Rectal smooth muscle tissue (tissue), 1 donor: ENCODE results near the gene GLYR1.

Experiments used
- H3K27ac ChIP-seq: one replicate; pipeline ENCODE4 v1.7.0; 2013; ENCODE audit warnings: low read depth, low read length, inconsistent platforms
- H3K27me3 ChIP-seq: one replicate; pipeline ENCODE4 v1.7.0; 2013; ENCODE audit warnings: low read length; ENCODE audit not compliant: control insufficient read depth, insufficient read depth
- H3K36me3 ChIP-seq: one replicate; pipeline ENCODE4 v1.7.0; 2013; ENCODE audit warnings: low read length; ENCODE audit not compliant: control insufficient read depth, insufficient read depth
- H3K4me1 ChIP-seq: one replicate; pipeline ENCODE4 v1.7.0; 2013; ENCODE audit warnings: low read length; ENCODE audit not compliant: control insufficient read depth, insufficient read depth
- H3K4me3 ChIP-seq: one replicate; pipeline ENCODE4 v1.7.0; 2013; ENCODE audit warnings: low read length
- H3K9ac ChIP-seq: one replicate; pipeline ENCODE4 v1.7.0; 2013; ENCODE audit warnings: low read length

The GLYR1 gene

GRCh38 chr16:4832698-4833343 lies 14.3 kb downstream of the GLYR1 start:
- Histone ChIP-seq H3K4me1 (no peaks in the 10 kb centered on the region), H3K9ac (no peak overlapping the region), H3K4me3 (no peak overlapping the region)

DNA sequence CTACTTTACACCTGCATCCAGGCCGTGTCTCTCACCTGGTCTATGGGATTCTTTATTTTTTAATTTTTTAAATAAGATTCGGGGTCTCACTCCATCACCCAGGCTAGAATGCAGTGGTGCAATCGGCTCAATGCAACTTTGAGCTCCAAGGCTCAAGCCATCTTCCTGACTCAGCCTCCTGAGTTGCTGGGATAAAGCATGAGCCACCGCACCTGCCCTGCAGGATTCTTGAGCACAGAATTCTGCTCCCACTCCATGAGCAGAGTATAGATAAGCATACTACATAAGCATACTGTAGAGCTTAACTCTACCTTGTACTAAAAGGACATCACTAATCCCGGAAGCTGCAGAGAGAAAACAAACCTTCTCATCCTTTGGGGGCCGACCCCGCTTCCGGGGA lies 15.5 kb downstream of the GLYR1 start:
- H3K4me1 ChIP-seq, result no peaks in the 10 kb centered on the region
- H3K9ac ChIP-seq, result no peak overlapping the region
- H3K4me3 ChIP-seq, result no peak overlapping the region
- no peak overlapping the region for H3K27ac ChIP-seq
- H3K36me3 ChIP-seq, result peaks cover 52% of the 10 kb centered on the region
- H3K27me3 ChIP-seq, result no peaks in the 10 kb centered on the region

More at GRCh38 chr16:4832698-4833343, 14.3 kb downstream of the GLYR1 start:
- Histone ChIP-seq H3K27ac (no peak overlapping the region), H3K27me3 (no peaks in the 10 kb centered on the region), H3K36me3 (peaks cover 46% of the 10 kb centered on the region)

GRCh38 chr16:4830408-4830807 lies 16.7 kb downstream of the GLYR1 start:
- Histone ChIP-seq H3K4me1 (no peaks in the 10 kb centered on the region), H3K9ac (no peak overlapping the region), H3K27ac (no peak overlapping the region), H3K4me3 (no peak overlapping the region), H3K36me3 (peaks cover 48% of the 10 kb centered on the region), H3K27me3 (no peaks in the 10 kb centered on the region)

DNA sequence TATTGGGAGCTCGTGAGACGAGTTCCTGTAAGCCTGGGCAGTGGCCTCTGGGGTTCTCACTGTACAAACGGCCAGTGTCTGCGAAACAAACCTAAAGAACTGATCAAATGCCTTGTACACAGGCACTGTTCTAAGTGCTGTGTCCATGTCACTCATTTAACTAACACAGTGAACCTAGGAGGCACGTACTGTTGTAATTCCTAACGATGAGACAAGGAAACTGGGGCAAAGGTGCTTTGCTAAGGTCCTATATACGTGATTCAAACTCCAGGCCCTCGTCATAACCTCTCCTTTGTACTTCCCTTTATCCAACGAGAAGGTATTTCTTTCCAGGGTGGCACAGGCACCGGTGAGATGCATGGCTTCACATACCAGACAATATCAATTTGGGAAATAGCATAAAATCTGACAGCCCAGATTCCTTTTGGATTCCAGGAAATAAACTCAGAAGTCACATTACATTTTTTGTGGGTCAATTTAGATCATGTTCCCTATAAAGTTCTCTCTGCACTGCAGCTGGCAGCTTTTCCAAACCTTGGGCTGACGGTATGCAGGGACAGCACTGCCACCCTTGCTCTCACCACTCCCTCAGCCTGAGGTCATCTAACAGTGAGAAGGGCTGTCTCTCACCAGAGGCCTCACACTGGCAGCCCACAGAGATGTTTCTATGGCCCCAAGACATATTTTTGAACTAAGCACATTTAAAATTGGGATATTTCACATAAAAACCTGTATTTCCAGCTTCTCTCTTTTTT lies 18.3 kb downstream of the GLYR1 start:
- Histone ChIP-seq H3K4me3 (no peak overlapping the region), H3K9ac (no peak overlapping the region), H3K36me3 (peaks cover 51% of the 10 kb centered on the region), H3K27ac (no peak overlapping the region), H3K4me1 (no peaks in the 10 kb centered on the region), H3K27me3 (no peaks in the 10 kb centered on the region)

GRCh38 chr16:4826980-4827379 lies 20.1 kb downstream of the GLYR1 start:
- no peak overlapping the region for H3K9ac ChIP-seq
- peaks cover 53% of the 10 kb centered on the region for H3K36me3 ChIP-seq
- H3K4me3 ChIP-seq, result no peak overlapping the region
- no peaks in the 10 kb centered on the region for H3K4me1 ChIP-seq
- H3K27ac ChIP-seq, result no peak overlapping the region
- no peaks in the 10 kb centered on the region for H3K27me3 ChIP-seq

DNA sequence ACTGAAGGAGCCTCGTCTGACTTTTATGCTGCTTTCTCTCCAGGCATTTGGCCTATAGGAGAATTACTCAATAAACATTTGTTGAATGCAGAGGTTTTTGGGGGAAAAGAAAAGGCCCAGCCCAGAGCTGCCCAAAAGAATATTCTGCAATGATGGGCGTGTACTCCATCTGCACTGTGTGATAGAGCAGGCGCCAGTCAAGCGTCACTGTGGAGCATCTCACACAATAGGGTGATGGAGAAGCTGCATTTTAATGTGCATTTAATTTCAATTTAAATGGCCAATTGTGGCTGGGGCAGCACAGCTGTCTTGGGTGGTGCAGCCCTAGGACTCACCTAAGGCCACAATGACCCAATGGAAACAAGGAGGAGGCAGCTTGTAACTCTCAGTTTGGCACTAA lies 20.6 kb downstream of the GLYR1 start:
- no peaks in the 10 kb centered on the region for H3K27me3 ChIP-seq
- H3K4me3 ChIP-seq, result no peak overlapping the region
- H3K36me3 ChIP-seq, result peaks cover 53% of the 10 kb centered on the region
- no peak overlapping the region for H3K9ac ChIP-seq
- H3K4me1 ChIP-seq, result no peaks in the 10 kb centered on the region
- no peak overlapping the region for H3K27ac ChIP-seq

DNA sequence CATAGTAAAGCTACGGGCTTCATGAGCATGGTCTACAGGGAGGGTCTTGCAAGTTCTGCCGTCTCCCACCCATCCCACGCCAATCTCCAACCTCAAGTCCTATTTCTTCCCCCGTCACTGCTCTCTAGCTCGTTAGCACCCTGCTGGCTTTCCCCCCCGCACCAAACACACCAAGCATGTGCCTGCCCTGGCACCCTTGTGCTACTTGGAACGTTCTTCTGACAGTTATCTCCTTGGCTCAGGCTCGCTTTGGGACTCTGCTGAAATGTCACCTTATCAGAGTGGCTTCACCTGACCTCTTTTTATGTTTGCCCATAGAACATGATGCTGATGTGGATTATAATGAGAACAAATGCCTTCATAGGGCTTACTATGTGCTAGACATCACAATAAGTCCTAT lies 21.9 kb downstream of the GLYR1 start:
- Histone ChIP-seq H3K4me3 (no peak overlapping the region), H3K4me1 (no peaks in the 10 kb centered on the region), H3K27ac (no peak overlapping the region), H3K9ac (no peak overlapping the region), H3K36me3 (peaks cover 48% of the 10 kb centered on the region), H3K27me3 (no peaks in the 10 kb centered on the region)

- Histone ChIP-seq H3K36me3 (peaks cover 44% of the 10 kb centered on the region), H3K27ac (no peak overlapping the region), H3K4me1 (no peaks in the 10 kb centered on the region), H3K9ac (no peak overlapping the region), H3K4me3 (no peak overlapping the region), H3K27me3 (no peaks in the 10 kb centered on the region)
Observed at GRCh38 chr16:4820652-4821051, 26.4 kb downstream of the GLYR1 start.

GRCh38 chr16:4814542-4815173 lies 32.4 kb downstream of the GLYR1 start:
- Histone ChIP-seq H3K36me3 (peaks cover 34% of the 10 kb centered on the region), H3K27ac (peak overlapping the region; percentile 50), H3K4me1 (no peaks in the 10 kb centered on the region), H3K9ac (no peak overlapping the region), H3K4me3 (no peak overlapping the region), H3K27me3 (no peaks in the 10 kb centered on the region)

- Histone ChIP-seq H3K27ac (peak overlapping the region; percentile 50), H3K4me1 (no peaks in the 10 kb centered on the region), H3K4me3 (no peak overlapping the region), H3K9ac (no peak overlapping the region), H3K27me3 (no peaks in the 10 kb centered on the region), H3K36me3 (peaks cover 30% of the 10 kb centered on the region)
Observed at GRCh38 chr16:4814046-4814445, 33.0 kb downstream of the GLYR1 start.

DNA sequence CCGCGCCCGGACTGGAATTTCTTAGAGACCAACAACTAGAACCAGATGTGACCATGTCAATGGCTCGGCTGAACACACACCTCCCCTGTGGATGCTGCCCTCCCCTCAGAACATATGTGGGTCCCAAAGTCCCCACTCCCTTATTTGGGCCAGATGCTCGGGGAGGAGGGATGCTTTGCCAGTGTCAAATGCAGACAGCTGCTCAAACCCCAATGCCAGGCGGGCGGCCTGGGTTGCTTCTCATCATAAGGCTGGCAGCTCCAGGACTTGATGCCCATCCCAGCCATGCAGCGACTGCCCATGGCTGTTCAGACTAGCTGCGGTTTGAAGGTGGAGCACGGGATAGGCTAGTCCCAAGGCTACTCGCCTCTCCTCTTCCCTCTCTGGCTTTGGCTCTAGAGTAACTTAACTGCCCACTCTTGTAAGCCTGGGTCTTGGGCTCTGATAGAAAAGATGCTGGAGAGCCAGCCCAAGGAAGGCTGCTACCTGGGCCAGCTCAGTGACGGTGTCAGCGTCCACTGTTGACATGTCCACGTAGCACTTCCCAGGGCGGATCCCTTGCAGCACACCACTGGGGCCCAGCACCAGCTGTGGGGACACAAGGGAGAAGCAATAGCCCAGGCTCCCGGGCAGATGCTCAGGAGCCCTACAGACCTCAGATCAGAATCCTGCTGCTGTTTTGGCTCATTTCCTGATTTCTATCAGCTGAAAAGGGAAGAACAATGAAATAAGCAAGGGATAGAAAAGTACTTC lies 33.7 kb downstream of the GLYR1 start:
- no peak overlapping the region for H3K4me3 ChIP-seq
- no peaks in the 10 kb centered on the region for H3K27me3 ChIP-seq
- no peak overlapping the region for H3K9ac ChIP-seq
- peak overlapping the region; percentile 45 for H3K27ac ChIP-seq
- no peaks in the 10 kb centered on the region for H3K4me1 ChIP-seq
- H3K36me3 ChIP-seq, result peaks cover 26% of the 10 kb centered on the region

DNA sequence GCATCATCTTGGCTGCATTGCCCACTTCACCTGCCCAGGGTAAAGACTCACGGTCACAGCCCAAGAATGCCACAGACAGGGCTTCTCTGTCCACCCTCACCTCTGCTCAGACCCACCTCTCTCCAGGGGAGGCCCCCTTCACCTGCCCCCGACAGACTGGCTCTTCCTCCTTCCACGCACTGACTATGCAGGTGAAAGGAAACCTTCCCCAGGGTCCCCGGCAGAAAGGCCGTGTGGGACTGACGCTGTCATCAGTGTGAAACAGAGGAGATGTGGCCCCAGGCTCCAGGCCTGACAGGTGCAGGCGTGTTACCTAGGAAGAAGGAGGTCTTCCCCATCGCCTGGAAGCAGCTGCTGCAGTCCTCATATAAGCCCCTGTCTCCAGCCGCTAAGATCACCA lies 35.3 kb downstream of the GLYR1 start:
- H3K9ac ChIP-seq, result no peak overlapping the region
- H3K27ac ChIP-seq, result no peak overlapping the region
- no peaks in the 10 kb centered on the region for H3K27me3 ChIP-seq
- H3K36me3 ChIP-seq, result peaks cover 24% of the 10 kb centered on the region
- no peak overlapping the region for H3K4me3 ChIP-seq
- no peaks in the 10 kb centered on the region for H3K4me1 ChIP-seq
